Measurements from ENCODE around the gene NUDT22.

NUDT22 gene

GRCh38 chr11:64255135-64256128 is 29.4 kb downstream of the NUDT22 start:
- H3K9ac ChIP-seq (ENCODE audit: low read depth, low read length), result no peak overlapping the region
- H3K36me3 ChIP-seq (ENCODE audit: insufficient read depth, low read length), result peaks cover 58% of the 10 kb centered on the region
- H3K4me2 ChIP-seq (ENCODE audit: low read length), result no peak overlapping the region
- H3K9me3 ChIP-seq (replicated peaks; ENCODE audit: low read length), result no peaks in the 10 kb centered on the region
- no peaks in the 10 kb centered on the region for H3K27me3 ChIP-seq (ENCODE audit: control insufficient read depth, insufficient read depth, low read length)
- no peak overlapping the region for H3K4me3 ChIP-seq (ENCODE audit: low read length)
- H3K4me1 ChIP-seq (ENCODE audit: control insufficient read depth, insufficient read depth, low read length), result peaks cover 18% of the 10 kb centered on the region

DNA sequence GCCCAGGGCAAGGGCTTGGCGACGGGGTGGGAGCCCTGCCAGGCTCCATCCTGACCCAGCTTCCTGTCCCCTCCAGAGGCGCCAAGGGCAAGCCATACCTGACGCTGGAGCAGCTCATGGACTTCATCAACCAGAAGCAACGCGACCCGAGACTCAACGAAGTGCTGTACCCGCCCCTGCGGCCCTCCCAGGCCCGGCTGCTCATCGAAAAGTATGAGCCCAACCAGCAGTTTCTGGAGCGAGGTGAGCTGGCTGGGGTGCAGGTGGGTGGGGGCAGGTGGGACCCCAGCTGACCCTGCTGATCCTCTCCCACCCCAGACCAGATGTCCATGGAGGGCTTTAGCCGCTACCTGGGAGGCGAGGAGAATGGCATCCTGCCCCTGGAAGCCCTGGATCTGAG is 30.2 kb downstream of the NUDT22 start:
- H3K4me2 ChIP-seq (ENCODE audit: low read length), result no peak overlapping the region
- H3K27me3 ChIP-seq (ENCODE audit: control insufficient read depth, insufficient read depth, low read length), result no peaks in the 10 kb centered on the region
- H3K4me3 ChIP-seq (ENCODE audit: low read length), result no peak overlapping the region
- peaks cover 12% of the 10 kb centered on the region for H3K4me1 ChIP-seq (ENCODE audit: control insufficient read depth, insufficient read depth, low read length)
- H3K9ac ChIP-seq (ENCODE audit: low read depth, low read length), result no peak overlapping the region
- H3K36me3 ChIP-seq (ENCODE audit: insufficient read depth, low read length), result peaks cover 67% of the 10 kb centered on the region
- H3K9me3 ChIP-seq (replicated peaks; ENCODE audit: low read length), result no peaks in the 10 kb centered on the region

GRCh38 chr11:64258356-64258755 is 32.3 kb downstream of the NUDT22 start:
- Histone ChIP-seq H3K9me3 (replicated peaks; ENCODE audit: low read length) (no peaks in the 10 kb centered on the region), H3K9ac (ENCODE audit: low read depth, low read length) (no peak overlapping the region), H3K4me3 (ENCODE audit: low read length) (no peak overlapping the region), H3K4me2 (ENCODE audit: low read length) (no peak overlapping the region), H3K4me1 (ENCODE audit: control insufficient read depth, insufficient read depth, low read length) (peaks cover 9% of the 10 kb centered on the region), H3K36me3 (ENCODE audit: insufficient read depth, low read length) (peaks cover 87% of the 10 kb centered on the region), H3K27me3 (ENCODE audit: control insufficient read depth, insufficient read depth, low read length) (no peaks in the 10 kb centered on the region)

- Histone ChIP-seq H3K4me3 (ENCODE audit: low read length) (no peak overlapping the region), H3K36me3 (ENCODE audit: insufficient read depth, low read length) (peaks cover 93% of the 10 kb centered on the region), H3K4me1 (ENCODE audit: control insufficient read depth, insufficient read depth, low read length) (peaks cover 4% of the 10 kb centered on the region), H3K9ac (ENCODE audit: low read depth, low read length) (no peak overlapping the region), H3K4me2 (ENCODE audit: low read length) (no peak overlapping the region), H3K9me3 (replicated peaks; ENCODE audit: low read length) (no peaks in the 10 kb centered on the region), H3K27me3 (ENCODE audit: control insufficient read depth, insufficient read depth, low read length) (no peaks in the 10 kb centered on the region)
Observed at GRCh38 chr11:64258946-64259532, 33.0 kb downstream of the NUDT22 start.

DNA sequence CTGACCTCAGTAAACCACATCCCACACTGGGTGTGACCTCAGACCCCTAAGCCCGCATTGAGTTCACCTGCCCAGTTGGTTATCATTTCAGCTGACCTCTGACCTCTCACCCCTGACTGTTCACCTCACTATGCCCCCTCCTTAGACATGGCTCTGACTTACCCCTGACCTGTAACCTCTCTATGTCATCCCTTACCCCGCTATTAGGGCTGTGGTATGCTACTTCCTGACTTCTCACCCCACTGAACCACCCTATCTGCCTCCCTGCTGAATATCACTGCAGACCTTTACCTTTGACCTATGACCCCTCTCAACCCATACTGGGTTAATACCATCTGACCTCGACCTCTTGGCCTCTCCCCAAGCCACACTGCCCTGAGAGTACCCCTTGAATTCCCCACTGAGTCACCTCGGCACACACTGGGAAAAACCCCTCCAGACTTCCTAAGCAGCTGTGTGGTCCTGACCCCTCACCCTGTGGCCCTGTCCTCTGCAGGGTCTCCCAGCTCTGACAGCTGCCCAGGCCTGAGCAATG is 33.5 kb downstream of the NUDT22 start:
- H3K4me3 ChIP-seq (ENCODE audit: low read length), result no peak overlapping the region
- no peaks in the 10 kb centered on the region for H3K27me3 ChIP-seq (ENCODE audit: control insufficient read depth, insufficient read depth, low read length)
- peaks cover 93% of the 10 kb centered on the region for H3K36me3 ChIP-seq (ENCODE audit: insufficient read depth, low read length)
- H3K9me3 ChIP-seq (replicated peaks; ENCODE audit: low read length), result no peaks in the 10 kb centered on the region
- no peak overlapping the region for H3K4me2 ChIP-seq (ENCODE audit: low read length)
- H3K9ac ChIP-seq (ENCODE audit: low read depth, low read length), result no peak overlapping the region
- peaks cover 4% of the 10 kb centered on the region for H3K4me1 ChIP-seq (ENCODE audit: control insufficient read depth, insufficient read depth, low read length)

DNA sequence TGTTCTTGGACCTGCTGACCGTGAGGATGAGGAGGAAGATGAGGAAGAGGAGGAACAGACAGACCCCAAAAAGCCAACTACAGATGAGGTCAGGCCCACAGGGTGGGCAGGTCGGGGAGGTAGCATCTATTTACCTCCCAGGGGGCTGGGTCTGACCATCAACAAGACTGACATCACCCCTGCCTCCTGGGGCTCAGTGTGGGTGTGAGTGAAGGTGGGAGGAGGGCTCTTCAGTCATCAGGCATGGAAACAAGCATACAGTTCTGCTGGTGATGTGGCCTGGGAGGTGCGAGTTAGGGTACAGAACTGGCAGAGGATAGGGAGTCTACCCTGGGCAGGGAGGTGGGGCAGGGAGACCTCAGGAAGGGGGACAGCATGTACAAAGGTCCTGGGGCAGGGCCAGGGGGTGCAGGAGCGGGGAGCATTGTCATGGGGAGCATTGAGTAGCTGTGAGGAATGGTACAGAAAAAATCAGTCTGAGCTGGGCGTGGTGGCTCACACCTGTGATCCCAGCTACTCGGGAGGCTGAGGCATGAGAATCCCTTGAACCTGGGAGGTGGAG is 34.2 kb downstream of the NUDT22 start:
- H3K9me3 ChIP-seq (replicated peaks; ENCODE audit: low read length), result no peaks in the 10 kb centered on the region
- no peaks in the 10 kb centered on the region for H3K27me3 ChIP-seq (ENCODE audit: control insufficient read depth, insufficient read depth, low read length)
- peaks cover 4% of the 10 kb centered on the region for H3K4me1 ChIP-seq (ENCODE audit: control insufficient read depth, insufficient read depth, low read length)
- H3K9ac ChIP-seq (ENCODE audit: low read depth, low read length), result no peak overlapping the region
- H3K4me2 ChIP-seq (ENCODE audit: low read length), result no peak overlapping the region
- no peak overlapping the region for H3K4me3 ChIP-seq (ENCODE audit: low read length)
- H3K36me3 ChIP-seq (ENCODE audit: insufficient read depth, low read length), result peaks cover 90% of the 10 kb centered on the region

DNA sequence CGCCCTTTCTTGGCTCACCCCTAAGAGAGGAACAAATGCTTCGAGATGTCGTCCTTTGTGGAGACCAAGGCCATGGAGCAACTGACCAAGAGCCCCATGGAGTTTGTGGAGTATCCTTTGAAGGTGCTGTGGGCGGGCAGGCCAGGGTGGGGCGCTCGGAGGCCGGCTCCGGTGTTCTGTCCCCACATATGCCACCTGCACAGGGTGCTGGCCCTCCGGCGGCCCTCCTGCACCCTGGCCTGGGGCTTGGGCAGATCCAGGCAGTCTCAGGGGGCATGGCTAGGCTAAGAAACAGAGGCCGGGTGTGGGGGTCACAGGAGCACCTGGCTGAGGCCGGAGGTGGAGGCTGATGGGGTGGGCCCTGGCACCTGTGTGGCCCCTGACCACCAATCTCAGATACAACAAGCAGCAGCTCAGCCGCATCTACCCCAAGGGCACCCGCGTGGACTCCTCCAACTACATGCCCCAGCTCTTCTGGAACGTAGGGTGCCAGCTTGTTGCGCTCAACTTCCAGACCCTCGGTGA is 35.5 kb downstream of the NUDT22 start:
- H3K36me3 ChIP-seq (ENCODE audit: insufficient read depth, low read length), result peaks cover 90% of the 10 kb centered on the region

DNA sequence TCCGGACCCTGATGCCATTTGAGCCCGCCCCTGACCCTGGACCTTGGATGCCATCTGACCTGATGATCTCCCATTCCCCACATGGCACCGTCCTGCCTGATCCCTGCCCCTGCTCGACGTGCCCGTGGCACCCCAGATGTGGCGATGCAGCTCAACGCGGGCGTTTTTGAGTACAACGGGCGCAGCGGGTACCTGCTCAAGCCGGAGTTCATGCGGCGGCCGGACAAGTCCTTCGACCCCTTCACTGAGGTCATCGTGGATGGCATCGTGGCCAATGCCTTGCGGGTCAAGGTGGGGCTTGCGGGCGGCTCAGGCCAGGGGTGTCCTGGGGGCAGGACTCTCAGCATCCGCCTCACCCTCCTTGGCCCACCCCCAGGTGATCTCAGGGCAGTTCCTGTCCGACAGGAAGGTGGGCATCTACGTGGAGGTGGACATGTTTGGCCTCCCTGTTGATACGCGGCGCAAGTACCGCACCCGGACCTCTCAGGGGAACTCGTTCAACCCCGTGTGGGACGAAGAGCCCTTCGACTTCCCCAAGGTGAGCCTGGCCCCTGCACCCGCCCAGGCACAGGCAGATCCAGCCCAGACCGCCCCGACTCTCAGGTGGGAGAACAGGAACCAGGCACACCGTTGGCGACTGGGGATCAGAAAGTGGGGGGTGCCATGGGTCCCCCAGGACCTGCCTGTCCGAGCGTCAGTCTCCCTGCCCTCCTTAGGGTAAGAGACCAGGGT is 36.4 kb downstream of the NUDT22 start:
- H3K9me3 ChIP-seq (replicated peaks; ENCODE audit: low read length), result no peaks in the 10 kb centered on the region
- no peaks in the 10 kb centered on the region for H3K27me3 ChIP-seq (ENCODE audit: control insufficient read depth, insufficient read depth, low read length)
- no peak overlapping the region for H3K4me3 ChIP-seq (ENCODE audit: low read length)
- H3K36me3 ChIP-seq (ENCODE audit: insufficient read depth, low read length), result peaks cover 85% of the 10 kb centered on the region
- peaks cover 4% of the 10 kb centered on the region for H3K4me1 ChIP-seq (ENCODE audit: control insufficient read depth, insufficient read depth, low read length)
- H3K4me2 ChIP-seq (ENCODE audit: low read length), result no peak overlapping the region
- H3K9ac ChIP-seq (ENCODE audit: low read depth, low read length), result no peak overlapping the region

More for the DNA sequence above, 35.5 kb downstream of the NUDT22 start:
- H3K27me3 ChIP-seq (ENCODE audit: control insufficient read depth, insufficient read depth, low read length), result no peaks in the 10 kb centered on the region
- H3K4me1 ChIP-seq (ENCODE audit: control insufficient read depth, insufficient read depth, low read length), result peaks cover 4% of the 10 kb centered on the region
- no peak overlapping the region for H3K4me2 ChIP-seq (ENCODE audit: low read length)
- H3K9me3 ChIP-seq (replicated peaks; ENCODE audit: low read length), result no peaks in the 10 kb centered on the region
- H3K4me3 ChIP-seq (ENCODE audit: low read length), result no peak overlapping the region
- H3K9ac ChIP-seq (ENCODE audit: low read depth, low read length), result no peak overlapping the region

DNA sequence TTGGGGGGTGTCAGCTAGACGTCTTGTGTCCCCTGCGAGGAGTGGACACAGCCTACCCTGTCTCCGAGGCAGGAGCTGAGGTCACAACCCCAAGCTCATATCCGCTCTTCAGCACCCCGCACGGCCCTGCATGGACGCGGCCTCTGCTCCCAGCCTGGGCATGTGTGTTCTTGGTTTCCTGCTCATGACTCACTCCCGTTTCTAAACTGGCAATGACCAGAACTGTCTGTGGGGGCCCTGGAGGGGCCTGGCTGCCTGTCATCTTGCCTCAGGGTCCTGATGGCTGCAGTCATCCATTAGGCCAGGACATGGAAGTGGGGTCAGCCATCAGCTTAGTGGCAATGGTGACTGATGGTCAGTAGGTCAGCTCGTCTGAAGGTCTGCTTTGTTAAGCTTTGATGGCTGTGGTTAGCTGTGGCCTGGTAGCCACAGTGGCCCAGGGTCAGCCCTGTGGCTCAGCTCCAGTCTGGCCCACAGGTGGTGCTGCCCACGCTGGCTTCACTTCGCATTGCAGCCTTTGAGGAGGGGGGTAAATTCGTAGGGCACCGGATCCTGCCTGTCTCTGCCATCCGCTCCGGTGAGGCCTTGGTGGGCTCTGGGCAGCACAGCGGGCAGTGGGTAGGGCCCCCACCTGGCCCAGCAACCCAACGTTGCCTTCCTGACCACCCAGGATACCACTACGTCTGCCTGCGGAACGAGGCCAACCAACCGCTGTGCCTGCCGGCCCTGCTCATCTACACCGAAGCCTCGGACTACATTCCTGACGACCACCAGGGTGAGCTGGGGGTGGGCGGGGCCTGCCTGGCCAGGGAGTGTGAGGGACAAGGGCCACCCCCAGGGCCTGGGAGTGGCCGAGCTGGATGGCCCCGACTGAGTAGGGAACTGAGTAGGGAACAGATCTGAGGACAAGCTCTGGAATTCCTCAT is 37.2 kb downstream of the NUDT22 start:
- Histone ChIP-seq H3K4me1 (ENCODE audit: control insufficient read depth, insufficient read depth, low read length) (peaks cover 8% of the 10 kb centered on the region), H3K4me2 (ENCODE audit: low read length) (no peak overlapping the region), H3K4me3 (ENCODE audit: low read length) (no peak overlapping the region), H3K36me3 (ENCODE audit: insufficient read depth, low read length) (peaks cover 80% of the 10 kb centered on the region), H3K9me3 (replicated peaks; ENCODE audit: low read length) (no peaks in the 10 kb centered on the region), H3K27me3 (ENCODE audit: control insufficient read depth, insufficient read depth, low read length) (no peaks in the 10 kb centered on the region), H3K9ac (ENCODE audit: low read depth, low read length) (no peak overlapping the region)

- Histone ChIP-seq H3K4me1 (ENCODE audit: control insufficient read depth, insufficient read depth, low read length) (peaks cover 15% of the 10 kb centered on the region), H3K9ac (ENCODE audit: low read depth, low read length) (no peak overlapping the region), H3K9me3 (replicated peaks; ENCODE audit: low read length) (no peaks in the 10 kb centered on the region), H3K4me2 (ENCODE audit: low read length) (no peak overlapping the region), H3K36me3 (ENCODE audit: insufficient read depth, low read length) (peaks cover 74% of the 10 kb centered on the region), H3K4me3 (ENCODE audit: low read length) (no peak overlapping the region), H3K27me3 (ENCODE audit: control insufficient read depth, insufficient read depth, low read length) (no peaks in the 10 kb centered on the region)
Observed at GRCh38 chr11:64263947-64264317, 37.9 kb downstream of the NUDT22 start.
